Esophagus muscularis mucosa (tissue), 4 donors: ENCODE measurements around the gene YTHDC2.

Experiments used
- CTCF ChIP-seq, 3 experiments: fragments of 200-600 bp in 2 of 3; fragments of 450-650 bp in 1 of 3; sonication (generic) in 2 of 3; IDR thresholded peaks; one replicate each; pipeline ENCODE4 v1.5.1; 2017 to 2019; ENCODE audit warnings: antibody characterized with exemption in 3 of 3, mild to moderate bottlenecking in 2 of 3, moderate library complexity in 1 of 3
- EP300 ChIP-seq: sonication (generic); formaldehyde crosslinking; IDR thresholded peaks from one replicate; pipeline ENCODE4 v1.6.1; 2017; ENCODE audit warnings: antibody characterized with exemption
- POLR2A ChIP-seq: fragments of 450-650 bp; IDR thresholded peaks from one replicate; pipeline ENCODE4 v1.6.1; 2017; ENCODE audit warnings: antibody characterized with exemption, moderate library complexity, mild to moderate bottlenecking, low read depth

GRCh38 chr5:113538313-113538712 lies 24.8 kb downstream of the YTHDC2 start:
- TF ChIP-seq CTCF (IDR thresholded peaks at IDR 0.05) (no peak), EP300 (no peak), POLR2A (no peak)
